A549 (cell line): Measurements from ENCODE around the gene PRKCG. TPM values are rescaled to one million over a fixed set of nuclear protein-coding genes. Genes with fewer than 3 reads are reported as not detected.

Source experiments
- ATAC-seq, 2 experiments: fragments of 200-7000 bp in 1 of 2; fragments of >200 bp in 1 of 2; cut with Nextera tagmentation in 1 of 2; cut with Tn5 transposase in 1 of 2; 3 replicates each; pipeline versions ENCODE4 v1.8.0 to v1.9.1; 2018 to 2020; ENCODE audit warnings: mild to moderate bottlenecking in 1 of 2, moderate library complexity in 1 of 2
- CTCF ChIA-PET: fragments of 300-600 bp; sonication (Branson Sonifier 250); formaldehyde crosslinking; extraction: SDS; loops from one replicate; lab custom pipeline; 2021; ENCODE audit warnings: antibody characterized with exemption, inconsistent platforms; lab: Yijun Ruan, JAX
- POLR2A ChIA-PET: fragments of 350-600 bp; formaldehyde crosslinking; extraction: SDS; loops from one replicate; lab custom pipeline; 2021; ENCODE audit warnings: antibody characterized with exemption, inconsistent platforms; lab: Yijun Ruan, JAX
- DNase-seq, 2 experiments: peaks; one replicate each; pipeline versions ENCODE4 v3.0.0 to v3.0.0-alpha.2; 2011 to 2016; ENCODE audit warnings: low read depth in 1 of 2, low spot score in 1 of 2
- FAIRE-seq: peaks from 2 replicates; lab custom pipeline; 2011; peaks lifted over from hg19 to GRCh38; lab: Jason Lieb, UNC
- H3K27ac ChIP-seq, 2 experiments: fragments of >200 bp; sonication (Bioruptor Twin); formaldehyde crosslinking; 3 replicates each; pipeline ENCODE4 v1.5.1; 2016 to 2017
- H3K4me1 ChIP-seq: fragments of >200 bp; sonication (Bioruptor Twin); formaldehyde crosslinking; 3 replicates; pipeline ENCODE4 v1.6.1; 2016
- H3K4me2 ChIP-seq: fragments of >200 bp; sonication (Bioruptor Twin); formaldehyde crosslinking; 3 replicates; pipeline ENCODE4 v1.6.1; 2016
- H3K4me3 ChIP-seq: fragments of >200 bp; sonication (Bioruptor Twin); formaldehyde crosslinking; 3 replicates; pipeline ENCODE4 v1.5.1; 2016
- H3K9me3 ChIP-seq: fragments of >200 bp; sonication (Bioruptor Twin); formaldehyde crosslinking; 3 replicates; pipeline ENCODE4 v1.6.1; 2016
- CBX8 ChIP-seq: fragments of 200-600 bp; sonication (generic); IDR thresholded peaks from 2 replicates; pipeline ENCODE4 v1.6.1; 2016
- EHMT2 ChIP-seq: fragments of 200-600 bp; sonication (generic); IDR thresholded peaks from 2 replicates; pipeline ENCODE4 v1.6.1; 2016; ENCODE audit warnings: antibody characterized with exemption, low read depth, mild to moderate bottlenecking, moderate library complexity
- ESRRA ChIP-seq: fragments of 150-350 bp; IDR thresholded peaks from 2 replicates; pipeline ENCODE4 v1.6.1; 2014; ENCODE audit warnings: mild to moderate bottlenecking, low read length, borderline replicate concordance
- FOSL2 ChIP-seq, 2 experiments: fragments of 450-650 bp in 1 of 2; fragments of >200 bp in 1 of 2; sonication (Bioruptor Twin) in 1 of 2; formaldehyde crosslinking; IDR thresholded peaks; 2 replicates each; pipeline versions ENCODE4 v1.5.0 to v1.6.1; 2016 to 2020; ENCODE audit warnings: mild to moderate bottlenecking in 1 of 2, moderate library complexity in 1 of 2
- GATA3 ChIP-seq: IDR thresholded peaks from 2 replicates; pipeline ENCODE4 v1.6.1; 2012; ENCODE audit warnings: borderline replicate concordance
- JUNB ChIP-seq: fragments of >200 bp; sonication (Bioruptor Twin); formaldehyde crosslinking; IDR thresholded peaks from 2 replicates; pipeline ENCODE4 v1.6.1; 2016
- MYC ChIP-seq: IDR thresholded peaks from 2 replicates; pipeline ENCODE4 v1.6.1; 2012; ENCODE audit warnings: mild to moderate bottlenecking, inconsistent platforms, low read length, improper control_type of control experiment, borderline replicate concordance
- NFE2L2 ChIP-seq: fragments of 150-350 bp; conservative IDR thresholded peaks from 2 replicates; pipeline ENCODE4 v1.6.1; 2014; ENCODE audit warnings: low read length
- NPAS2 ChIP-seq: fragments of 250-450 bp; sonication (Bioruptor Pico); IDR thresholded peaks from 2 replicates; pipeline ENCODE4 v1.8.0; 2022; ENCODE audit warnings: mild to moderate bottlenecking, moderate library complexity, borderline replicate concordance
- POLR2AphosphoS2 ChIP-seq: conservative IDR thresholded peaks from 2 replicates; pipeline ENCODE4 v1.6.1; 2012; ENCODE audit warnings: low read length, improper control_type of control experiment, inconsistent platforms
- RFX5 ChIP-seq: fragments of 450-650 bp; IDR thresholded peaks from 2 replicates; pipeline ENCODE4 v1.7.1; 2014; ENCODE audit warnings: antibody characterized with exemption, mild to moderate bottlenecking, moderate library complexity
- TP53 ChIP-seq: fragments of 250-450 bp; sonication (Bioruptor Pico); IDR thresholded peaks from 2 replicates; pipeline ENCODE4 v1.5.0; 2021; ENCODE audit warnings: mild to moderate bottlenecking, moderate library complexity
- ZFP36 ChIP-seq: fragments of 450-650 bp; IDR thresholded peaks from 2 replicates; pipeline ENCODE4 v1.6.1; 2014; ENCODE audit warnings: borderline replicate concordance; ENCODE audit not compliant: partially characterized antibody
- ZSCAN20 ChIP-seq: fragments of 250-450 bp; sonication (Bioruptor Pico); IDR thresholded peaks from 2 replicates; pipeline ENCODE4 v1.8.0; 2022; ENCODE audit warnings: mild to moderate bottlenecking, moderate library complexity
- WGBS: methylation state at CpG from one replicate; pipeline ENCODE4 v1.1.6; 2017; ENCODE audit errors: missing lambda C conversion rate; 5-methylcytosine and 5-hydroxymethylcytosine counted together
- polyA plus RNA-seq, 4 experiments: library from polyadenylated mRNA; depleted of rRNA in 3 of 4; stranded (reverse); fragments of >200 nt; fragmentation: RNase III in 1 of 4; extraction: RNeasy Plus Mini Kit Qiagen cat#74134 plus additional on column Dnase treatment in 1 of 4; gene quantifications; 2 replicates in 3 of 4; 3 replicates in 1 of 4; pipeline ENCODE4 v1.2.3, GENCODE V29; 2011 to 2017
- TF ChIP-seq, protein P1 (sequence below): fragments of 450-650 bp; IDR thresholded peaks from 2 replicates; pipeline ENCODE4 v1.6.1; 2014; ENCODE audit warnings: antibody characterized with exemption
- TF ChIP-seq, protein P2 (sequence below): IDR thresholded peaks from 2 replicates; pipeline ENCODE4 v1.6.1; 2012
- TF ChIP-seq, protein P3 (sequence below): IDR thresholded peaks from 2 replicates; pipeline ENCODE4 v1.6.1; 2012; ENCODE audit warnings: low read depth, borderline replicate concordance
- TF ChIP-seq, protein P4 (sequence below): IDR thresholded peaks from 2 replicates; pipeline ENCODE4 v1.6.1; 2012
- TF ChIP-seq, protein P5 (sequence below): fragments of 200-600 bp; sonication (generic); IDR thresholded peaks from 2 replicates; pipeline ENCODE4 v1.6.1; 2016; ENCODE audit warnings: antibody characterized with exemption, mild to moderate bottlenecking, moderate library complexity

Gene PRKCG
- polyA plus RNA-seq, 2 of the 4 experiments (the other 2 are of a cell fraction), result 0.61 to 0.81 TPM

DNA sequence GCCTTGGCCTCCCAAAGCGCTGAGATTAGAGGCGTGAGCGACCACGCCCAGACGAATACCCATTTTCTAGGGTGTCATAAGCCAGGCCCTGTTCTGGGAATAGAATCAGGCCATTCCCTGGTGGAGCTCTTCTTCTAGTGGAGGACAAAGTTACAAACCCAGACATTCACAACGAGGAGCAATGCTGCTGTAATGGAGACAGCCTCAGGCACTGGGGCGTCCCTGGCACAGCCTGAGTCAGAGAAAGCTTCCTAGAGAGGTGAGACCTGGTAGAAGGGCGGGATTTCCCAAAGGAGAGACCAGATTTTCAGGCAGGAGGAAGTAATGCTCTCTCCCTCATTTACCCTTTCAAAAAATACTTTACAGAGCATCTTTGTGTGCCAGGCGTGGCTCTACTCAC, 12.7 kb downstream of the PRKCG start:
- Histone ChIP-seq H3K9me3 (no peaks in the 10 kb centered on the region), H3K4me3 (no peak overlapping the region), H3K4me1 (peaks cover 15% of the 10 kb centered on the region; the same call in 2 of the 3 replicates), H3K27ac (no peak overlapping the region), H3K4me2 (peak overlapping the region; percentile 5; the same call in 1 of the 3 replicates)
- peak in 1 of 2 experiments; percentile 51 for DNase-seq
- no peak for FAIRE-seq
- POLR2A ChIA-PET, result no interaction called here
- CTCF ChIA-PET, result interaction anchor here (0.7 to 6.3 kb wide), 5 partner anchors 8 to 146 kb away, joined by 3 to 38 read pairs (median 3); partner anchors contain the start of genes CACNG7 and PRKCG
- ATAC-seq, result no peak
- 62% methylated on average over 9 of the region's 9 CpGs for WGBS
- TF ChIP-seq, protein P1, sequence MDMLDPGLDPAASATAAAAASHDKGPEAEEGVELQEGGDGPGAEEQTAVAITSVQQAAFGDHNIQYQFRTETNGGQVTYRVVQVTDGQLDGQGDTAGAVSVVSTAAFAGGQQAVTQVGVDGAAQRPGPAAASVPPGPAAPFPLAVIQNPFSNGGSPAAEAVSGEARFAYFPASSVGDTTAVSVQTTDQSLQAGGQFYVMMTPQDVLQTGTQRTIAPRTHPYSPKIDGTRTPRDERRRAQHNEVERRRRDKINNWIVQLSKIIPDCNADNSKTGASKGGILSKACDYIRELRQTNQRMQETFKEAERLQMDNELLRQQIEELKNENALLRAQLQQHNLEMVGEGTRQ, result no peak
- TF ChIP-seq POLR2AphosphoS2 (no peak), JUNB (no peak), GATA3 (no peak), FOSL2 (IDR thresholded peaks at IDR 0.05) (no peak), FOSL2 (CRISPR knock-in tag; IDR thresholded peaks at IDR 0.05) (no peak), ZFP36 (no peak), NFE2L2 (no peak), NPAS2 (CRISPR knock-in tag) (no peak), RFX5 (no peak), TP53 (CRISPR knock-in tag) (no peak), ZSCAN20 (CRISPR knock-in tag) (no peak), ESRRA (no peak), CBX8 (no peak), EHMT2 (no peak)
- TF ChIP-seq, protein P2, sequence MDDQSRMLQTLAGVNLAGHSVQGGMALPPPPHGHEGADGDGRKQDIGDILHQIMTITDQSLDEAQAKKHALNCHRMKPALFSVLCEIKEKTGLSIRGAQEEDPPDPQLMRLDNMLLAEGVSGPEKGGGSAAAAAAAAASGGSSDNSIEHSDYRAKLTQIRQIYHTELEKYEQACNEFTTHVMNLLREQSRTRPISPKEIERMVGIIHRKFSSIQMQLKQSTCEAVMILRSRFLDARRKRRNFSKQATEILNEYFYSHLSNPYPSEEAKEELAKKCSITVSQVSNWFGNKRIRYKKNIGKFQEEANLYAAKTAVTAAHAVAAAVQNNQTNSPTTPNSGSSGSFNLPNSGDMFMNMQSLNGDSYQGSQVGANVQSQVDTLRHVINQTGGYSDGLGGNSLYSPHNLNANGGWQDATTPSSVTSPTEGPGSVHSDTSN, result no peak
- TF ChIP-seq, protein P3, sequence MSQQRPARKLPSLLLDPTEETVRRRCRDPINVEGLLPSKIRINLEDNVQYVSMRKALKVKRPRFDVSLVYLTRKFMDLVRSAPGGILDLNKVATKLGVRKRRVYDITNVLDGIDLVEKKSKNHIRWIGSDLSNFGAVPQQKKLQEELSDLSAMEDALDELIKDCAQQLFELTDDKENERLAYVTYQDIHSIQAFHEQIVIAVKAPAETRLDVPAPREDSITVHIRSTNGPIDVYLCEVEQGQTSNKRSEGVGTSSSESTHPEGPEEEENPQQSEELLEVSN, result no peak
- TF ChIP-seq, protein P4, sequence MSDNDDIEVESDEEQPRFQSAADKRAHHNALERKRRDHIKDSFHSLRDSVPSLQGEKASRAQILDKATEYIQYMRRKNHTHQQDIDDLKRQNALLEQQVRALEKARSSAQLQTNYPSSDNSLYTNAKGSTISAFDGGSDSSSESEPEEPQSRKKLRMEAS, result no peak
- TF ChIP-seq, all 56 proteins: peak for 0

DNA sequence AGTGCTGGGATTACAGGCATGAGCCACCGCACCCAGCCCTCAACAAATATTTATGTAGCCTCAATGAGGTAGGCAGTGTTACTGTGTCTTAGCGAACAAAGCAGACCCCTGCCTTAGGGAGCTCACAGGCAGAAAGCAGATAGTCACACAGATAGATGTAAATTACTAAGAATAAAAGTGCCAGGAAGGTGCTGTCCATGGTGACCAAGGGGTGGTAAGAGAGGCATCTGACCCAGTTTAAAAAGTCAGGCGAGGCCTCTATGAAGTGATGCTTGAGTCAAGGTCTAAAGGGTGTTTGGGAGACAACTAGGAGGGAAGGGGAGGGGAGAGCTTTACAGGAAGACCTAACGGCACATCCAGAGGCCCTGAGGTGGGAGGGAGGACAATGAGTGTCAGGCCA, 14.7 kb downstream of the PRKCG start:
- TF ChIP-seq MYC, result no peak
- TF ChIP-seq, protein P5, sequence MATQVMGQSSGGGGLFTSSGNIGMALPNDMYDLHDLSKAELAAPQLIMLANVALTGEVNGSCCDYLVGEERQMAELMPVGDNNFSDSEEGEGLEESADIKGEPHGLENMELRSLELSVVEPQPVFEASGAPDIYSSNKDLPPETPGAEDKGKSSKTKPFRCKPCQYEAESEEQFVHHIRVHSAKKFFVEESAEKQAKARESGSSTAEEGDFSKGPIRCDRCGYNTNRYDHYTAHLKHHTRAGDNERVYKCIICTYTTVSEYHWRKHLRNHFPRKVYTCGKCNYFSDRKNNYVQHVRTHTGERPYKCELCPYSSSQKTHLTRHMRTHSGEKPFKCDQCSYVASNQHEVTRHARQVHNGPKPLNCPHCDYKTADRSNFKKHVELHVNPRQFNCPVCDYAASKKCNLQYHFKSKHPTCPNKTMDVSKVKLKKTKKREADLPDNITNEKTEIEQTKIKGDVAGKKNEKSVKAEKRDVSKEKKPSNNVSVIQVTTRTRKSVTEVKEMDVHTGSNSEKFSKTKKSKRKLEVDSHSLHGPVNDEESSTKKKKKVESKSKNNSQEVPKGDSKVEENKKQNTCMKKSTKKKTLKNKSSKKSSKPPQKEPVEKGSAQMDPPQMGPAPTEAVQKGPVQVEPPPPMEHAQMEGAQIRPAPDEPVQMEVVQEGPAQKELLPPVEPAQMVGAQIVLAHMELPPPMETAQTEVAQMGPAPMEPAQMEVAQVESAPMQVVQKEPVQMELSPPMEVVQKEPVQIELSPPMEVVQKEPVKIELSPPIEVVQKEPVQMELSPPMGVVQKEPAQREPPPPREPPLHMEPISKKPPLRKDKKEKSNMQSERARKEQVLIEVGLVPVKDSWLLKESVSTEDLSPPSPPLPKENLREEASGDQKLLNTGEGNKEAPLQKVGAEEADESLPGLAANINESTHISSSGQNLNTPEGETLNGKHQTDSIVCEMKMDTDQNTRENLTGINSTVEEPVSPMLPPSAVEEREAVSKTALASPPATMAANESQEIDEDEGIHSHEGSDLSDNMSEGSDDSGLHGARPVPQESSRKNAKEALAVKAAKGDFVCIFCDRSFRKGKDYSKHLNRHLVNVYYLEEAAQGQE, result peak; percentile 80
- Histone ChIP-seq H3K27ac (no peak overlapping the region), H3K4me1 (peaks cover 15% of the 10 kb centered on the region; the same call in 2 of the 3 replicates), H3K4me2 (no peak overlapping the region), H3K4me3 (no peak overlapping the region), H3K9me3 (no peaks in the 10 kb centered on the region)
- ATAC-seq (no peak), FAIRE-seq (no peak), DNase-seq (no peak)
- ChIA-PET CTCF (interaction anchor here (1.6 to 6.3 kb wide), 6 partner anchors 9 to 134 kb away, joined by 4 to 38 read pairs (median 8); partner anchors contain the start of genes CACNG7 and PRKCG), POLR2A (no interaction called here)
- WGBS, result 57% methylated on average over 4 of the region's 4 CpGs
